GM12872 (cell line): ENCODE results near the gene AKTIP.

Experiments
- CTCF ChIP-seq: IDR thresholded peaks from 3 replicates; pipeline ENCODE4 v1.5.1; 2011; ENCODE audit warnings: low read depth, mild to moderate bottlenecking, low read length, moderate library complexity; ENCODE audit not compliant: insufficient read depth

The AKTIP gene

GRCh38 chr16:53519417-53520091 is 16.5 kb upstream of the AKTIP start:
- TF ChIP-seq CTCF: no peak

- no peak for TF ChIP-seq CTCF
Observed at GRCh38 chr16:53518550-53519416, 15.8 kb upstream of the AKTIP start.

- no peak for TF ChIP-seq CTCF
Observed at GRCh38 chr16:53517851-53518250, 14.8 kb upstream of the AKTIP start.

GRCh38 chr16:53515811-53516210 is 12.8 kb upstream of the AKTIP start:
- TF ChIP-seq CTCF: no peak

- TF ChIP-seq CTCF: no peak
Observed at GRCh38 chr16:53515259-53515658, 12.2 kb upstream of the AKTIP start.

- TF ChIP-seq CTCF: no peak
Observed at GRCh38 chr16:53511403-53512280, 8.6 kb upstream of the AKTIP start.

GRCh38 chr16:53511084-53511402 is 8.0 kb upstream of the AKTIP start:
- TF ChIP-seq CTCF: no peak
